Smooth muscle cell (in vitro differentiated cells): ENCODE measurements around the gene IFNG. TPM values are rescaled to one million over a fixed set of nuclear protein-coding genes. Genes with fewer than 3 reads are reported as not detected.

ENCODE experiments used
- DNase-seq: peaks from one replicate; lab custom pipeline; 2025; ENCODE audit not compliant: unreplicated experiment; lab: John Stamatoyannopoulos, UW
- H2AFZ ChIP-seq: fragments of 200-600 bp; sonication (generic); 2 replicates; pipeline ENCODE4 v1.6.0; 2016; ENCODE audit warnings: antibody characterized with exemption, low read depth, mild to moderate bottlenecking
- H3F3A ChIP-seq: fragments of 200-600 bp; sonication (generic); 2 replicates; pipeline ENCODE4 v1.6.0; 2017; ENCODE audit warnings: antibody characterized with exemption, low read depth
- H3K27ac ChIP-seq: fragments of 200-600 bp; sonication (generic); 2 replicates; pipeline ENCODE4 v1.5.1; 2016; ENCODE audit warnings: low read depth, mild to moderate bottlenecking
- H3K27me3 ChIP-seq: fragments of 200-600 bp; sonication (generic); 2 replicates; pipeline ENCODE4 v1.6.1; 2016; ENCODE audit warnings: low read depth, mild to moderate bottlenecking
- H3K36me3 ChIP-seq: fragments of 200-600 bp; sonication (generic); 2 replicates; pipeline ENCODE4 v1.5.1; 2016; ENCODE audit warnings: low read depth
- H3K4me1 ChIP-seq: fragments of 200-600 bp; sonication (generic); 2 replicates; pipeline ENCODE4 v1.5.1; 2016; ENCODE audit warnings: low read depth
- H3K4me2 ChIP-seq: fragments of 200-600 bp; sonication (generic); 2 replicates; pipeline ENCODE4 v1.6.0; 2016; ENCODE audit warnings: mild to moderate bottlenecking
- H3K4me3 ChIP-seq: fragments of 200-600 bp; sonication (generic); 2 replicates; pipeline ENCODE4 v1.5.1; 2016; ENCODE audit warnings: mild to moderate bottlenecking
- H3K79me2 ChIP-seq: fragments of 200-600 bp; sonication (generic); 2 replicates; pipeline ENCODE4 v1.6.0; 2016; ENCODE audit warnings: low read depth, mild to moderate bottlenecking
- H3K9ac ChIP-seq: fragments of 200-600 bp; sonication (generic); 2 replicates; pipeline ENCODE4 v1.6.0; 2016; ENCODE audit warnings: low read depth
- H3K9me3 ChIP-seq: fragments of 200-600 bp; sonication (generic); replicated peaks from 2 replicates; pipeline ENCODE4 v1.5.1; 2016; ENCODE audit warnings: low read depth
- H4K20me1 ChIP-seq: fragments of 200-600 bp; sonication (generic); 2 replicates; pipeline ENCODE4 v1.6.0; 2016; ENCODE audit warnings: low read depth
- WGBS: methylation state at CpG from one replicate; pipeline ENCODE4 v1.1.7; 2016; ENCODE audit warnings: low lambda C conversion rate; 5-methylcytosine and 5-hydroxymethylcytosine counted together
- polyA plus RNA-seq: library from polyadenylated mRNA; unstranded; fragments of >200 nt; fragmentation: Nextera tagmentation; extraction: Ambion mirVana; gene quantifications from 2 replicates; pipeline ENCODE4 v1.2.1, GENCODE V29; 2016
- total RNA-seq: library from RNA; depleted of rRNA; stranded (reverse); fragments of >200 nt; gene quantifications from 2 replicates; pipeline ENCODE4 v1.2.3, GENCODE V29; 2014
- TF ChIP-seq, protein P1 (sequence below): fragments of 200-600 bp; sonication (generic); IDR thresholded peaks from 2 replicates; pipeline ENCODE4 v1.5.1; 2017; ENCODE audit warnings: borderline replicate concordance, mild to moderate bottlenecking, antibody characterized with exemption; ENCODE audit not compliant: insufficient read depth, poor library complexity, severe bottlenecking

IFNG gene
- total and polyA plus RNA-seq, 2 experiments from 2014 or later, result not detected

DNA sequence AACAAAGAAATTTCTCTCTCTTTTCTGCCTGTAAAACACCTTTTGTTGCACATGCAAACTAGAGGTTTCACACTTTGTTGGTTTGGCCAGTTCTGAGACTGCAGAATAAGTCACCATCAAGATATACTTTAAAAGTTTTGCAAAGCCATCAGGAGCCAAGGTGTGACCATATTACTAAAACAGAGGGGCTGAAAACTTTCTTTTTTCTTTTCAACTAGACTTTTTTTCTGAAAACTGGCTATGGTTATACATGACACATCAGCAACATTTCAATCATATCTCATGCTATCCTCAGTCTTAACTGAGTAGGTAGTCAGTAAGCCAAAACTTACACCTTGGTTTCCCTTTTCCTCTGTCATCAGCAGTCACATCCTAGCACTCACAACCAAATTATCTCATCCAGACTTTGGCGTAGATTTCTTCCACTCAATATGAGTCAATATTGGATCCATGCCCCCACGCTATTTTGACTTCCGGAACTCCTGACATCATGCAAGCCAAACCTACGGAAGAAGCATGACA lies 4.1 kb upstream of the IFNG start:
- TF ChIP-seq, protein P1, sequence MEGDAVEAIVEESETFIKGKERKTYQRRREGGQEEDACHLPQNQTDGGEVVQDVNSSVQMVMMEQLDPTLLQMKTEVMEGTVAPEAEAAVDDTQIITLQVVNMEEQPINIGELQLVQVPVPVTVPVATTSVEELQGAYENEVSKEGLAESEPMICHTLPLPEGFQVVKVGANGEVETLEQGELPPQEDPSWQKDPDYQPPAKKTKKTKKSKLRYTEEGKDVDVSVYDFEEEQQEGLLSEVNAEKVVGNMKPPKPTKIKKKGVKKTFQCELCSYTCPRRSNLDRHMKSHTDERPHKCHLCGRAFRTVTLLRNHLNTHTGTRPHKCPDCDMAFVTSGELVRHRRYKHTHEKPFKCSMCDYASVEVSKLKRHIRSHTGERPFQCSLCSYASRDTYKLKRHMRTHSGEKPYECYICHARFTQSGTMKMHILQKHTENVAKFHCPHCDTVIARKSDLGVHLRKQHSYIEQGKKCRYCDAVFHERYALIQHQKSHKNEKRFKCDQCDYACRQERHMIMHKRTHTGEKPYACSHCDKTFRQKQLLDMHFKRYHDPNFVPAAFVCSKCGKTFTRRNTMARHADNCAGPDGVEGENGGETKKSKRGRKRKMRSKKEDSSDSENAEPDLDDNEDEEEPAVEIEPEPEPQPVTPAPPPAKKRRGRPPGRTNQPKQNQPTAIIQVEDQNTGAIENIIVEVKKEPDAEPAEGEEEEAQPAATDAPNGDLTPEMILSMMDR, result no peak
- no peak overlapping the region for H2AFZ ChIP-seq
- no peaks in the 10 kb centered on the region for H3K9me3 ChIP-seq
- H3K4me3 ChIP-seq, result no peak overlapping the region
- no peak for DNase-seq
- no peak overlapping the region for H3K4me2 ChIP-seq
- no peaks in the 10 kb centered on the region for H3K36me3 ChIP-seq
- no peaks in the 10 kb centered on the region for H3K4me1 ChIP-seq
- no peak overlapping the region for H3K9ac ChIP-seq
- 89% methylated on average over 4 of the region's 4 CpGs for WGBS
- H3K27me3 ChIP-seq, result no peaks in the 10 kb centered on the region
- no peaks in the 10 kb centered on the region for H4K20me1 ChIP-seq
- no peak overlapping the region for H3K27ac ChIP-seq
- no peaks in the 10 kb centered on the region for H3K79me2 ChIP-seq
- no peaks in the 10 kb centered on the region for H3F3A ChIP-seq

- Histone ChIP-seq H3K27ac (no peak overlapping the region), H3K79me2 (no peaks in the 10 kb centered on the region), H3K4me1 (no peaks in the 10 kb centered on the region), H3F3A (no peaks in the 10 kb centered on the region), H3K27me3 (no peaks in the 10 kb centered on the region), H3K9ac (no peak overlapping the region), H4K20me1 (no peaks in the 10 kb centered on the region), H3K36me3 (no peaks in the 10 kb centered on the region), H3K4me3 (no peak overlapping the region), H3K4me2 (no peak overlapping the region), H2AFZ (no peak overlapping the region), H3K9me3 (no peaks in the 10 kb centered on the region)
- TF ChIP-seq, protein P1, result no peak
- DNase-seq, result no peak
- WGBS, result 60% methylated on average over 2 of the region's 2 CpGs
Measured at GRCh38 chr12:68162374-68162773, 2.8 kb upstream of the IFNG start.

DNA sequence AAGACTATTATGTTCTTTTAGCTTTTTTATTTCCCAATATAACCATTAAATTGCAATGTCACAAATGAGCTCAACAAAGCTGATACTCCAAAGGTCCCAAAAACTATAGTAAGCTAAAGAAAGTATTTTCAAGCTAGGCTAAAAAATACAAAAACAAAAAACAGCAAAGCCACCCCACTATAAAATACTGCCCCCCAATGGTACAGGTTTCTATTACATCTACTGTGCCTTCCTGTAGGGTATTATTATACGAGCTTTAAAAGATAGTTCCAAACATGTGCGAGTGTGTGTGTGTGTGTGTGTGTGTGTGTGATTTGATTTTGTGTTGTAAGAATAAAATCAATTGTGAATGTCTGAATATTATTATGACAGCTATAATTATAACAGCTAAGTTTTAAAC lies 1.1 kb downstream of the IFNG start:
- Histone ChIP-seq H3K9me3 (no peaks in the 10 kb centered on the region), H4K20me1 (no peaks in the 10 kb centered on the region), H3K27ac (no peak overlapping the region), H3F3A (no peaks in the 10 kb centered on the region), H3K79me2 (no peaks in the 10 kb centered on the region), H3K4me3 (no peak overlapping the region), H2AFZ (no peak overlapping the region), H3K27me3 (no peaks in the 10 kb centered on the region), H3K4me1 (no peaks in the 10 kb centered on the region), H3K9ac (no peak overlapping the region), H3K4me2 (no peak overlapping the region), H3K36me3 (no peaks in the 10 kb centered on the region)
- DNase-seq, result no peak
- TF ChIP-seq, protein P1, result peak; percentile 47
- WGBS, result 37% methylated on average over 2 of the region's 2 CpGs

DNA sequence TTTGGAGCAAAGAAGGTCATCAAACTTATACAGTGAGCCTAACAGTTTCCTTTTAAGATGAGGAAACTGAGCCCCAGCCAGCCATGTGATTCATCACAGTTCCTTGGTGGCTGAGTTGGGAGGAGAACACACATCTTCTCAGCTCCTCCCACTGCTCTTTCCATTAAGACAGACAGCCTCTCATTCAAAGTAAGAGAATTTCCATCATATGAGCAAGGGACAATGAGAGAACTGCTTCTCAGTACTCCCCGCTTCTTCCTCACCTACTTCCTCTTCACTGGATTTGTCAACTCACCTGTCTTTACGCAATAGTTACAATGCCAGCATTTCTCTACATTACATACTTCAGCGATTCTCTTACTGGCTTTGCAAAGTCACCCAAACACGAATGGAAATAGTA lies 2.2 kb downstream of the IFNG start:
- Histone ChIP-seq H3K36me3 (no peaks in the 10 kb centered on the region), H3K27me3 (no peaks in the 10 kb centered on the region), H3K4me1 (no peaks in the 10 kb centered on the region), H3K4me2 (no peak overlapping the region), H3K9me3 (no peaks in the 10 kb centered on the region), H3F3A (no peaks in the 10 kb centered on the region), H3K27ac (no peak overlapping the region), H4K20me1 (no peaks in the 10 kb centered on the region), H3K4me3 (no peak overlapping the region), H3K79me2 (no peaks in the 10 kb centered on the region), H3K9ac (no peak overlapping the region), H2AFZ (no peak overlapping the region)
- TF ChIP-seq, protein P1, result no peak
- no peak for DNase-seq
- 68% methylated on average over 4 of the region's 4 CpGs for WGBS
